ENCODE results near the gene MBOAT7.
"Not testable (repeated sequence)": the region's sequence is repeated elsewhere in the genome, so short reads cannot be mapped to it uniquely, and the experiment has no call there.

MBOAT7 gene

GRCh38 chr19:54190503-54191010 is 1.2 kb upstream of the MBOAT7 start:
- no peak for FAIRE-seq
- DNase-seq (ENCODE audit: low spot score), result peak; percentile 88

- FAIRE-seq, result peak; percentile 98
- peak; percentile 92 for DNase-seq (ENCODE audit: low spot score)
Observed at GRCh38 chr19:54189735-54190502, 539 bp upstream of the MBOAT7 start.

- DNase-seq (ENCODE audit: low spot score), result no peak
- FAIRE-seq, result no peak
Observed at GRCh38 chr19:54188215-54188871, 1.0 kb downstream of the MBOAT7 start.

GRCh38 chr19:54186934-54187381 is 2.4 kb downstream of the MBOAT7 start:
- no peak for FAIRE-seq
- DNase-seq (ENCODE audit: low spot score), result no peak

- FAIRE-seq (no peak), DNase-seq (ENCODE audit: low spot score) (no peak)
Observed at GRCh38 chr19:54186351-54186750, 3.0 kb downstream of the MBOAT7 start.

- DNase-seq (ENCODE audit: low spot score) (no peak), FAIRE-seq (no peak)
Observed at GRCh38 chr19:54183431-54183830, 5.9 kb downstream of the MBOAT7 start.

GRCh38 chr19:54181894-54182293 is 7.5 kb downstream of the MBOAT7 start:
- not testable (repeated sequence) for FAIRE-seq; DNase-seq (ENCODE audit: low spot score)

GRCh38 chr19:54180691-54181091 is 8.7 kb downstream of the MBOAT7 start:
- DNase-seq (ENCODE audit: low spot score) (no peak), FAIRE-seq (no peak)

GRCh38 chr19:54179921-54180461 is 9.4 kb downstream of the MBOAT7 start:
- FAIRE-seq, result no peak
- no peak for DNase-seq (ENCODE audit: low spot score)

- no peak for DNase-seq (ENCODE audit: low spot score)
- no peak for FAIRE-seq
Observed at GRCh38 chr19:54179262-54179852, 10.0 kb downstream of the MBOAT7 start.

GRCh38 chr19:54178581-54179261 is 10.7 kb downstream of the MBOAT7 start:
- DNase-seq (ENCODE audit: low spot score) (no peak), FAIRE-seq (no peak)

- DNase-seq (ENCODE audit: low spot score) (no peak), FAIRE-seq (no peak)
Observed at GRCh38 chr19:54173951-54174834, 15.2 kb downstream of the MBOAT7 start.

GRCh38 chr19:54173359-54173699 is 16.1 kb downstream of the MBOAT7 start:
- no peak for FAIRE-seq
- DNase-seq (ENCODE audit: low spot score), result no peak

- FAIRE-seq, result no peak
- DNase-seq (ENCODE audit: low spot score), result no peak
Observed at GRCh38 chr19:54172471-54173358, 16.7 kb downstream of the MBOAT7 start, which contains the start of gene TMC4. TMC4 (minus strand) TSS chr19:54173160; CDS start chr19:54173117, 43 bp downstream.

- FAIRE-seq, result not testable (repeated sequence)
Observed at GRCh38 chr19:54171736-54172431, 17.5 kb downstream of the MBOAT7 start.

GRCh38 chr19:54169149-54169740 is 20.1 kb downstream of the MBOAT7 start:
- no peak for FAIRE-seq

More at GRCh38 chr19:54171736-54172431, 17.5 kb downstream of the MBOAT7 start:
- DNase-seq (ENCODE audit: low spot score), result not testable (repeated sequence)

GRCh38 chr19:54168174-54168917 is 21.0 kb downstream of the MBOAT7 start:
- DNase-seq (ENCODE audit: low spot score), result peak; percentile 88
- FAIRE-seq, result no peak

More at GRCh38 chr19:54169149-54169740, 20.1 kb downstream of the MBOAT7 start:
- no peak for DNase-seq (ENCODE audit: low spot score)

Measured in urothelium cell line (cell line).